ENCODE data around the gene PIGR.

The PIGR gene

DNA sequence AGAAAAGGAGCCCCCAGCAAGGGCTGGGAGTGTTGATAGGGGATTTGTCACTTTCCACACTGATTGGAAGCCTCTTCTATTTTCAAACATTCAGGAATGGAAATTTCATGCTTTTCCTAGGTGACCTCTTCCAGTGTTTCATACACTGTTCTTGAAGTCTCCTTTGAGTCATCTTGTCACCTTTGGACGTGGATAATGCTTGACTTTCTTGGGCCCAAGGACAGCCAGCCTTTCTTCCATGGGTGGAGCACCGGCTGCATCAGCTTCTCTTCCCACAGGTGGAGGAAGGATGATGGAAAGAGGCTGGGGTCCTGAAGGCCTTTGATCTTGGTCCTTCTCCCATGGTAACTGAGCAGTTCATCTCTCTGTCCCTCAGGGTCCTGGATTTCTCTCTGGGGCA is 11.9 kb upstream of the PIGR start:
- no peak for DNase-seq

DNA sequence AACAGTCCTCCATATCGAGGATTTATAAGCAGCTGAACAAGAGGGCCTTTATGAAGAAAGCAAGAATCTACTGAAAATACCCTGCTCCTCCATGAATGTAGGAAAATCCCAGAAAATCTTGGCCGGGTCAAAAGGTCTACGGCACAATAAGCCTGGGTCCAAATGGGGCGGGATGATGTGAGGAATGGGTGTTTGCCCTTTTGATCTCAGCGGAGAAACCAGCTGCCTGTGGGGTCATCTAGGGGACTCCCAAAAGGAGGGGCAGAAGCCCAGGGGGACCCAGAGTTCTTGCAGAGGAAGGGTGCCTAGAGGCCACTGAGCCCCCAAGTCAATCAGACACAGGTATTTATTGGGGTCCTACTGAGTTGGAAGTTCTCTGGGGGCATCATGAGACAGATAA is 11.4 kb upstream of the PIGR start:
- no peak for DNase-seq

DNA sequence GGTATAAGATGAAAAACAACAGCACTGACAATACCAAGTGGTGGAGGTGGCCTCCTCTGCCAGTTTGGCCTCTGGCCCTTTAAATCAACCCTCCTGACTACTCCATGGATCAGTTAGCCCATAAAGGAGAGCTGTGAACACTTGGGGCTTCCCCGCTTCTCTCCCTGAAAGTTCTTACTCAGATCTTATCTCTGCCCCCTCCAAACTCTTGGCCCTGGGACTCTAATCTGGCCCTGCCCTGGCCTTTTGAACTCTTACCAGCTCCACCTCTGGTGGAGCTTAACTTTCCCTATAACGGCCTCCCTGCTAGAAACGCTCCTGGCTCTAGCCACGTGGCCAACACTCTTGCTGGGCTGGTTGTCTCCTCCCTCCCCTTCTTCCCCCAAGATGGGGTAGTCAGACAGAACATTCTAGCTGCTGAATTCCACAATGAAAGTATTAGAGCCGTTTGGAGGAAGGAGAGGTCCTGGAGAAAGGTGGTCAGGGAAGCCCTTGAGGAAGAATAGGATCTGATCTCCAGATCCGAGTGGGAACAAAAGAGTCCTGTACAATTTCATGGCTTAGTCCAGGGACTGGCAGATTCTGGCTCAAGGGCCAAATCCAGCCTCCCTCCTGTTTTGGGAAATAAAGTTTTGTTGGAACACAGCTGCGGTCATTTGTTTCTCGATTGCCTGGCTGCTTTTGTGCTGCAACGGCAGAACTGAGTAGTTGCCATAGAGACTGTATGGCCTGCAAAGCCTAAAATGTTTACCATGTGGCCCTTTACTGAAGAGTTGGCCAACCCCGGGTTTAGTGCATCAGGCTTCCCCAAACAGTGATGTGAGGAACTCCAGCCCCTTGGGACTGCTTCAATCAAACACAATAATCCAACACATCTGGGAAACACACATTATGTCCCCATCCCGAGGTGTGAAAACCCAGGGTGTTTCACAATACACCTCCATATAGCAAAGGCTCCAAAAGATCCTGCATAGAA is 9.5 kb upstream of the PIGR start:
- no peak for DNase-seq

DNA sequence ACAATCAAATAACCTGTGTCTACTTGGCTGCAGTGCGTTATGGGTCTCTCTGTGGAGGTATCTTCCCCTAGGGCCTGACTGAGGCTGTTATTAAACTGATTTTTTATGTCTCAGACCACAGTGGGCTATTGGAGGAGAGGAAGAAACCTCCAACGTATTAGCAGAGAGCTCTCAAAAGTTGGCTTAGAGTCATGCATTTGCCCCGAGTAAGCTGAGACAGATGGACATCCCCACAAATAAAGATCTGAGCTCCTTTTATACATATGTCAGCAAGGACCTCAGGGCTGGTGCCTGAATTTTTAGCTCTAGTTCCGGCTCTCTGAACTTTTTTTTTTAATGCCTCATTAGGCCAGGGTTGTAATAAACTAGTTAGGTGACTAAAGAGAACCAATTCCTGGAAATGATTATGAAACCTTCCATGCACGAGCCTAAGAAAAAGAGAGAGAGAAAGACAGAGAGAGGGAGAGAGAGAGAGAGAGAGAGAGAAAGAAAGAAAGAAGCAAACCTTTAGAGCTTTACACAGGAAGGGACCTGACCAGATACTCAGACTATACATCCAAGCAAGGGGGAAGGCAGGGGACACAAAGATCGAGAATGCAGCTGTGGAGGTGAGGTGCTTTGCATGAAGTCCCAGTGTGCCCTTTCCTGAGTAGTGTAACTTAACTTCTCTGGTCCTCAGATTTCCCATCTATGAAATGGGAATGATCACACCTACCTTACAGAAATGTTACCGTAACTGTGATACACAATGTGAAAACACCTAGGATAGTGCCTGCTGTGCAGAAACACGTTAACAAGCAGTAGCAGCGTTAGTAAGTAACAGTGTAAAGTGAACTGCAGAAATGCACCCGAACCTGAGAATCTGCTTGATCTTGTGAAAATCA is 8.4 kb upstream of the PIGR start:
- no peak for DNase-seq

DNA sequence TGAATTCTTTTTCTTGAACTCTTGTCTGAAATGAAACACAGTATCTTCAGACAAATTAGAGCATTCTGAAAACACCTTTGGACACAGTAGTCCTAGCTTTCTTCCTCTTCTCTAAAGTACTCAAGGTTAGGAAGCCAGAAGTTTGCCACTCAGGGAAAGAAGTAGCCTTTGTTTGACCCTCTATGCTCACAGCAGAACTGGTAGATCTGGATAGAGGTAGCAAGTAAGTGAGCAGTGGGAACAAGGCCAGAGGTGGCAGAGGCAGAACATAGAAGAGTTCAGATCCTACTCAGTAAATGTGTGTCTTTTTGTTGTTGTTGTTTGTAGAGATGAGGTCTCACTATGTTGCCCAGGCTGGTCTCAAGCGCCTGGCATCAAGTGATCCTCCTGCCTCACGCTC is 7.4 kb upstream of the PIGR start:
- no peak for DNase-seq

DNA sequence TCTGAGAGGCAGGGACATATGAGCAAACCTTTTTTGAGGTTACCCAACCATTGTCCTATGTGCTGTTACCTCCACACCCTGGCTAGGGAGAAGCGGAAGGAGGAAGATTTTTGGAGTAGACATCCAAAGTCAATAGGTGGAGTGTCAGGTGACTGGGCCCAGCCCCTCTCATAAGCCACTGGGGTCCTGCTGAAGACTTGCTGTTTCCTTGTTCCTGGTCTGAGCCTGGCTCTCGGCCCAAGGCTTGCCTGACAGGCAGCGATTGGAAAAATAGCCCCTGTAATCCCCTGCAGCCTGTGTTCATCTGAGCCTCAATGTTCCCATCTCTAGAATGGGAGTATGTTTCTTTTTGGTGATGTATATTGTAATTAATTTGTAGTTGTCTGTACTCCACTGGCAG is 6.9 kb upstream of the PIGR start:
- DNase-seq, result no peak

DNA sequence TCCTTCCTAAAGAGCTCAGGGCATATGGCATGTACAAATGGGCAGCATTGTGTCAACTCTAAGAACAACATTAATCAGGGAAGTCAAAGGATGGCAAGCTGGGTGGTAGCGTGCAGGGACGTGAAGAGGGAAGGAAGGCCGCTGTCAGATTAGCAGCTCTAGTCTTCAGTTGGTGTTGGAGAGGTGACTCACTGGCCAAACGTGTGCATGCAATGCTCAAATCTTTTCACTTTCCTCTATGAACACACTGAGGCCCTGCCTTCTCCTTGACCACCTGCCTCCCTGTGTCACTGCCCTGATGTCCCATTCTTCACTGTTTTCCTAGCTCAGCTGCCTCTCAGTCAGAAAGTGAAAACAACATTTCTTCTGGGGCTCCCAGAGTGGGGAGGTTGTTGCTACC is 5.9 kb upstream of the PIGR start:
- no peak for DNase-seq

DNA sequence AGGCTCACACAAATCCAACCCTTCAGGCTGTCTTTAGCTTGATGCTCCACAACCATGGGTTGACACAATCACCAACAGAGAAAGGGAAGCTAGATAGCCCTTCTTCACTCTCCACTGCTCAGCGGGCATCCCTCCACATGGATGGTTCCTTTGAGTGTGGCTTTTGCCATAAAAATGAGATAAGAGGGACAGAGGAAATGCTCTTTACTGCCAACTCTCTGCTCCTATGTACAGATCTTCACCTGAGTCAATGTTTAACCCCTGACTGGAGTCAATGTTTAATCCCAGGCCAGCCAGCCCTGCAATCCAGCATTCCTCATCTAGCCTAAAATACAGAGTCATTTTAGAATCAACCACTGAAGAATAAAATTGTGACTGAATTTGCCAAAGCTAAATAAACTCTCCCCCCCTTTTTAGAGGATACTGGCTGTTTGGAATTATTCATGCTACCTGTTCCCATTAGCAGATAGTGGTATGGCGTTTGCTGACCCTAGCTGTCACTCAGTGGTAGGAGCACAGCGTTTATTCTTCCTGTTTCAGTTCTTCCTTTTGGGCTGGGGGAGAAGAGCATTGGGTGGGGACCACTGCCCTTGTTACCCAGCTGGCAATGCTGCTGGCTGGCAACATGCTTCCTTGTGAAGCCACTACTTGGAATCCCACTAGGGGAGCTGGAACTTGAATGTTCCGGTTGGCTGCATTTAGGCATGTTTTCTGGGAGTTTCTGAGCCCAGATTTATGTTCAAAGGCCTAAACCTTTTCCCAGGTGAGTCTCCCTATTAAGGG is 5.2 kb upstream of the PIGR start:
- no peak for DNase-seq

DNA sequence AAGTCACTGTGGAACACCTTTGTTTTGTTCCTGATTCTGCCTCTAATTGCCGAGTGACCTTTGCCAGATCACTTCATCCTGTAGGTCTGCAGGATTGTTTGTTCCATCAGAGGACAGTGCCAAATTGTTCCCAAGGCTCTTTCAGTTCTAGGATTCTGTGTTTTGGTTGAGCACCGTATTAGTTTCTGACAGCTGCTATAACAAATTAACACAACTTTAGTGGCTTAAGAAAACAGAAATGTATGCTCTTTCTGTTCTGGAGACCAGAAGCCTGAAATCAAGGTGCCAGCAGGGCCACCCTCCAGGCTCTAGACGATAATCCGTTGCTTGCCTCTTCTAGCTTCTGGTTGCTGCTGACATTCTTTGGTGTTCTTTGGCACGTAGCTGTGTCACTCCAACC is 3.4 kb upstream of the PIGR start:
- DNase-seq, result no peak

DNA sequence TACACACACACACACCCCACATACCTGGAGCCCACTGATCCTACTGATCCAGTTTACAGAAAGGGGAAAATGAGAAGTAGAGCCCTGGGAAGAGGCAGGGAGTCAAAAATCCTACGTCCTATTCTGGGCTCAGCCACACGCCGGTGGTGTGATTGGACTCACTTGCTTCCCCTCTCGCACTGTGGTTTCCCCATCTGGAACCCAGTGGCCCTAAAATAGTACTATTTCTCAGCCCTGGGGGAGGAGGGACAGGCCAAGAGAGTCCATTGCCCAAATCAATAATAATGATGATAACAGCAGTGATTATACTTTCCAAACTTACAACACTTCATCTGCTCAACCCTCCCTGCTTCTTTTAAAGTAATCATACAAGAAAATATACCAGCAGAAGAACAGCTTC is 2.9 kb upstream of the PIGR start:
- peak; percentile 7 for DNase-seq

DNA sequence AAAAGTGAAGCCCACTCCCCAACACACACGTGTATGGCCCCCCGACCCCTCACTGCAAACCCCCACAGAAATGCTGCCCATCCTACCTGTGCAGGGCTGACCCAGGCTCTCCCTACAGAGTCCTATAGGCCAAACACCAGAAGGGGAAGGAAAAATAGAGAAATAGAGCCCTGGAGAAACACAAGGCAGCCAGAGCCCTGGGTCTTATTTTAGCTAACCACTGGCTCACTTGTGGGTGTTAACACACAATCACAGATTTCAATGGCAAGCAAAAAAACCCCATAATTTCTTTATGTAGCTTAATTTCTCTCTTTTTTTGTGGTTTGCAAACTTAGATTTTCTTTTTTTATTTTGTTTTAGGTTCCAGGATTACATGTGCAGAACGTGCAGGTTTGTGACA is 989 bp upstream of the PIGR start:
- no peak for DNase-seq

DNA sequence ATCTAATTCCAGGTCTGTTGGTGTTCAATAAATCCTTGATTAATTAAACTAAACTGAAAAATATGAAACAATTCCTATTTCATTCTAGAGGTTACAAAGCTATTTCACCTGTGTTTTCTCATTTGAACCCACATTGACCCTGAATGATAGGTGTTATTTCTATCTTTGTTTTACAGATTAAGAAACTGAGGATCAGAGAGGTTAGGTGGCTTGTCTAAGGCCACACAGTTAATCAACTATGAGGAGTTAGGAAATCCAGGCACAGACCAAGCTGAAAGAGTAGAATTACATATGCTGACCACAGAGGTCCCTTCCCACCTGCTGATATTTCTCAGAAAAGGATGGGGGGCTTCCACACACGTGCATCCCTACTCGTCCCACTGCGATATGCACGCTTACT is 487 bp downstream of the PIGR start:
- no peak for DNase-seq

DNA sequence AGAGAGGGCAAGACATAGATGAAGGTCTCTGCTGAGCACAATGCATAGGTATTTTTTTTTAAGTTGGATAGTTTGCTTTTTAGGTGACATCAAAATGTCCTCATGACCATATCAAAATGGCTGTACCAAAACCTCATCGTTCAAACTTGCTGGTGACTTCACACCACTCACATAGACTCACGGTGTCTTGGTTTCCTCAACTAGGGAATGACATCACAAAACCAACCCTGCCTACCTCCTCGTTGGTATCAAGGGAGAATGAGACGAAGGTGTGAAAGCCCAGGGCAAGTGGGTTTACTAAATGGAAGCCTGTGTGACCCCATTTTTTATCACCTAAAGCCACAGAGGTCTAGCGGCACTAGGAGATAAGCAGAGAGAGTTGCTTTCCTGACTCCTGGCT is 1.6 kb downstream of the PIGR start:
- DNase-seq, result no peak

DNA sequence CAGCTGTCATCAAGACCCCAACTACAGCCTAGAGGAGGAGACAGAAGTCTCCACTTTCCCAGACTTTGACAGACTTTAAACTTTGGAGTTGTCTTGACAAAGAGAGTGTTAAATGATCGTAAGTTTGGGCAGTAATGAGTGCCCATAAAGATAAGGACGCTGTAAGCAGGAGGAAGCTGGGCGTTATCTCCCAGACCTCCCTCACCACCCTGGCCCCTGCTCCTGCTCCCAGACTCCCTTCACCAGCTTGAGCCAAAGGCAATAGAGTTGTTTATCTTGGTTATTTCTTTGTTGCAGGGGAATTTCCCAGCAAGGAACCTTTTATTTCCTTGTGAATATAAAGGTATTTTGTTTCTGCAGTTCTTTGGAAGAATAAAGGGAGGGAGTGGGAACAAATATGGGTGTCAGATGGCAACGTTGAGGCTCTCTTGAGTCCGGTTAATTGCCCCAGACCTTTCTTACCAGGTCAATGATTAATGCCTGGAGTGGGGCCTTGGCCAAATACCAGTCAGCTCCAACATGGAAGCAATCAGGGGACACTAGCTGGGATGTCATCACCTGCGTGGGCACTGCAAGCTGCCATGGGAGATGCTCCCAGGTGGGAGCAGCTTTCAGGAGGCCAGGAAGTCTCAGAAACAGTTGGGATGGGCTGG is 4.4 kb downstream of the PIGR start:
- DNase-seq, result no peak

DNA sequence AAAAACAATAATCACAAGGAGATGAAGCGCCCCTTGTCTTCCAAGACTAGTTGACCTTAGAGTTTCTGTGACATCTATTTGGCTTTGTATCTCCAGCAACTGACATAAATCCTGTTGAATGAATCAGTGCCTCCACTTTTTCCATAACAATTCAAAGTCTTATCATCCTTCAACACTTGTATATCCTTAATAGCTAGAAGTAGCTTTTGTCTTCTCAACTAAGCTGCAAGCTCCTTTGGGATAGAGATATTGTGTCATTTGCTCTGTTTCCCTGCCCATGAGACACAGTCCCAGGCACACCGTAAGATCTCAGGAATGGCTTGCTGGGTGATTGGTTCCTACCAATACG is 5.7 kb downstream of the PIGR start:
- DNase-seq, result no peak

DNA sequence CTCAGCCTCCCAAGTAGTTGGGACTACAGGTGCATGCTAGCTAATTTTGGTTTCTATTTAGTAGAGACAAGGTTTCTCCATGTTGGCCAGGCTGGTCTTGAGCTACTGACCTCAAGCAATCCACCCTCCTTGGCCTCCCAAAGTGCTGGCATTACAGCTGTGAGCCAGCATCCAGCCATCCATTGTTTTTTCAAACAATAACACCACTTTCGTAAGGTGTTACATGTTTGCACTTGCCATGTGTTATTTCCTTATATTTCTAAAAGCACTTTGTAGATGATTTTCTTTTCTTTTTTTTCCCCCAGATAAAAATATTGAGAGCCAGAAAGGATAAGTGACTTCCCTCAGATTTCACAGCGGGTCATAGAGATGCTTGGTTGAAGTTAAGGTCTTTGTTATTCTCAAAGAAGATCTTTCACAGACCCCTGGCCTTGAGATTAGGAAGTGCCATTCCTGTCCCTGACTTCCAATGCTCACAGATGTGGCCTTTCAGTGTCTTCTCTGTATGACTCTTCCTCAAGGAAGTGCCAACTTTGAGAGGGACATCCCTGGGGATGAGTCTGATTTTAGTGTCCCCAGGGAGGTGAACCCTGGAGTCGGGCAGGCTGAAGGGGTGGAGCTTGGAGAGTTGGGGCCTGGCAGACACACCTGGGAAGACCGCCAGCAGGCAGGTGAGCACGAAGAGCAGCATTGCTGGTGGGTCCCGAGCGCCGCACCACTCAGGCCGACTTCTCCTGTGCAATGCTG is 6.3 kb downstream of the PIGR start:
- no peak for DNase-seq

DNA sequence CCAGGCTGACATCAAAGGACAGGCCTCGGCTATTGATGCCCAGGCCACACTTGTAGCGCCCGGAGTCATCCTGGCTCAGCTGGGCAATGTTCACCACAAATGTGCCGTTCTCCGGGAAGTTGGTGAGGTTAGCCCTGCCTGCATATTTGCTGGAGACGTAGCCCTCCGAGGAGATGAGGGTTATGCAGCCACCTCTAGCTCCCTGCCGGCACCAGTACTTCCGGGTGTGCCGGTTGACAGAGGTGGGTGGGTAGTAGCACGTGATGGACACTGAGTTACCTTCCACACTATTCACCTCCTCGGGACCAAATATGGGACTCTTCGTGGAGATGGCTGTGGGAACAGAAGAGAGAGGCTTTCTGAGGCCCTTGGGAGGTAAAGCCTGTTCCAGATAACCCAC is 7.1 kb downstream of the PIGR start:
- DNase-seq, result no peak

DNA sequence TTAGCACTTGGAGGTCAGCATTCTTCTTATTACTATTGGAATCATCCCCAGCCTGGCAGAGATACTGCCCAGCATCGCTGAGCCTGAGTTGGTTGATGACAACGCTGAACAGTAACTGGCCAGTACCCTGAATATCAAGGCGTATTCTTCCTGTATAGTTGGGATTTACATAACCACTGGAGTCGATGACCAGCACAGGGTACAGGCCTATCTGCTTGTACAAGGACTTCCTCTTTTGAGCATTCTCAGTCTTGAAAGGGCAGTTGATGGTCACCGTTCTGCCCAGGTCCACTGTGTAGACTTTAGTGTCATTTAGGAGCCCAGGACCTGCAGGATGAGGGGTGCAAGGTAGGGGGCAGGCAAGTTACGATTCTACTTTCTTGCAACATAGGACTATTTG is 8.8 kb downstream of the PIGR start:
- no peak for DNase-seq

DNA sequence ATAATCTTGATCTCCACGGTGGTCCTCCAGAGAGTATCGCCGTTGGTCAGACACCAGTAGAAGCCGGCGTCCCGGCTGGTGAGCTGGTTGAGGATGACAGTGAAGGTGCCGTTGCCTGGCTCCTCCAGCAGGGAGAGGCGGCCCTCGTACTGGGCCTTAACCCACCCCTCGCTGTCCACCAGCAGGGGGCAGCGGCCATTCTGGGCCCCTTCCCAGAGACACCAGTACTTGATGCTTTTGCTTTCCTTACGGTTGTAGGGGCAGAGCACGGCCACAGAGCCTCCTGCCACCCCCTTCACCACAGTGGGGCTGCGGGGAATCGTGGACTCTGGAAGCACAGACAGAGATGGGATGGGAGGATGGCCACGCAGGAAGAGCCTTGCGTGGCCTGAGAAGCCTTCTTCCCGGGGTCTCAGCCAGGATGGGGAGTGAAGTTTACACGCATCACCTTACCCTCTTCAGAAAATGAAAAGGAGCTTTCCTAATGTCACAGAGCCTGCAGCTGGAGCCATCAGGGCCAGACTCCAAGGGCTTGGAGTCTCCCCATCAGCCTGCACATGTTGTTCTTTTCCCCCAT is 10.7 kb downstream of the PIGR start:
- no peak for DNase-seq

DNA sequence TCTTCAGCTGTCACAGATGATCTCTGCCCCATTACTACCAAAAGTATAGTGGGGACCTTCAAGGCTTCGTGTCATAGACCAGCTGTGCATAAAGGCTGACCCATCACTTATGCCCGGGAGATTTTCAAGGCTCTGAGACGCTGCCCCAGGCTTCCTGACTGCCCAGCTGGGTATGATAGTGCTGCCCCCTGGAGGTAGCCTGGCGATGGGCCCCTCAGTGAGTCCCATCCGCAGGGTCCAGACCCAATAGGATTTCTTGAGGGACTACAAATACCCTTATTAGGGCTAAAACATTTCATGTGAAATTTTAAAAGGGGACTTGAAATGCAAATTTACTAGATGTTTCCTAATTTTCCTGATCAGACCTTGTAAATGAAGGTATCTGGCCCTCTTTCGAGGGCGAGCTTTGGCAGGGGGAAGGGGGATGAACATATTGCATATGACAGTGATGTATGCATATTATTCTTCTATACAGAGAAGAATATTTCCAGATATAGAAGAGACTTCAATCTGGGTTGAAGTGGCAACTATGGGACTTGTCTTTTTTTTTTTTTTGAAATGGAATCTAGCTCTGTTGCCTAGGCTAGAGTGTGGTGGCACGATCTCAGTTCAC is 12.8 kb downstream of the PIGR start:
- DNase-seq, result no peak

DNA sequence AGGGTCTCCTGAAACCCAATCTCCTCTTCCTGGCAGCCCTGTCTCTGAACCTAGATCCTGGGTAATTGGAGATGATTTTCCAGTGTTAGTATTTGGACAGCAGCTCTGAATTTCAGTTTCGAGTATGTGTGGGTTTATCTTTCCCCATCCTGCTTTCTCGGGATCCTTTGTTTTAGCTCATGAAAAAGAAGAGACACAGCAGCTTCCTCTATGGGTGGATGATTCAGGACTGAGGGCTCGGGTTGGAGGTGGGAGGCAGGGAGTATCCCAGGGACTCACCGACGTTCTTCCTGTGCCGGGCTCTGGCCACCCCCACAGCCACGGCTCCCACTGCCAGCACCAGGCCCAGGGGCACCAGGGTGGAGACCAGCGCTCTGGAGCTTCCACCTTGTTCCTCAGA is 14.1 kb downstream of the PIGR start:
- DNase-seq, result no peak

Data from midbrain (tissue), 1 donor.